GM12864 (cell line): Measurements from ENCODE around the gene POC1A.
"Not testable (repeated sequence)": the region's sequence is repeated elsewhere in the genome, so short reads cannot be mapped to it uniquely, and the experiment has no call there.

Source experiments
- DNase-seq: peaks from one replicate; pipeline ENCODE4 v3.0.0-alpha.2; 2011; ENCODE audit warnings: low read depth
- H3K4me3 ChIP-seq: 2 replicates; pipeline ENCODE4 v1.5.1; 2011; ENCODE audit warnings: mild to moderate bottlenecking, low read depth, low read length, control low read depth
- CTCF ChIP-seq: IDR thresholded peaks from 2 replicates; pipeline ENCODE4 v1.5.1; 2011; ENCODE audit warnings: low read depth, mild to moderate bottlenecking, moderate library complexity, low read length, control low read depth, inconsistent platforms; ENCODE audit errors: missing control alignments

The POC1A gene

DNA sequence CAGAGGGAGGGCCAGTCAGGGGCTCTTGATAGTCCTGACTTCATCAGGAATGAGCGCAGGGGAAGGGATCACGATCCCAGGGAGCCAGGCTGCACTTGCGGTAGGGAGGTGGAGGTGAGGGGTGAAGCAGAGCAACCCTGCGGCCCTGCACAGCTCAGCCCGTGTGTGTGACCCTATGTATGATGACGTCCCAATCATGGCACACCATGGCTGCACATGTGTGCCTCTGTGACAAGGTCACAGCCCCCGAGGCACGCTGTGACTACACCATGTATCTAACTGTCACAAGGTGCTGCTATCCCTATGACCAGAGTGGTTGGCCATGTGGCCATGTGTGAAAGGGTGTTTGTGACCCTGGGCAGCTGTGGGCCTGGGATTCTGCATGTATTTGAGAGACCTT lies 30.5 kb upstream of the POC1A start:
- TF ChIP-seq CTCF, result no peak
- H3K4me3 ChIP-seq, result no peak overlapping the region
- DNase-seq, result no peak

DNA sequence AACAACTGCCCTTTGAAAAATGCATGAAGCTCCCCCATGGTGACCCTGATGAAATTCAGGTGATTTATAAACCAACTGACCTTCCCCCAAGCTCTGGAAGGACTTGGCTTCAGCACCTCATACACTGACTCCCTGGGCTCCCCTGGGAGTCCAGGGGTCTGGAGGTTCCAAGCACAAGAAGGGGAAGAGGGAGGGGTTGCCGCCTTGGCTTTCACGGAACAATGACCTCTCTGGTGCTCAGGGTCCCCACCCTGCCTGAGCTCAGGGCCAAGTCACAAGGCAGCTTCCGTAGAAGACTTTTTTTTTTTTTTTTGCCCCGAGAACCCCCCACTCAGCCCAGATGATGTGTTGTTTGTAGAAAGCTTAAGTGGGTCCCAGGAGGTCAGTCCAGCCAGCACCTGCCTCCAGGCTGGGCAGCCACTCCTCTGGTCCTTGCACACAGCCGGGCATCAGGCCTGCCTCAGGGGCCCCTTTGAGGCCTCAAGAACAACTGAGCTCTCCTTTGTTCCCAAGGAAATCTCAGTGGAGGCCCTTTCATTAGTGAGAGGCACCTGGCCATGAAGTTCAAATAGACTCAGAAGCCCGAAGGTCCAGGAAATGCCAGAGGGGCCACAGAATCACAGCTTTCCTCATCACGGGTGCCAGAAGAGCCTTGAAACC lies 29.7 kb upstream of the POC1A start:
- TF ChIP-seq CTCF, result no peak
- no peak overlapping the region for H3K4me3 ChIP-seq

DNA sequence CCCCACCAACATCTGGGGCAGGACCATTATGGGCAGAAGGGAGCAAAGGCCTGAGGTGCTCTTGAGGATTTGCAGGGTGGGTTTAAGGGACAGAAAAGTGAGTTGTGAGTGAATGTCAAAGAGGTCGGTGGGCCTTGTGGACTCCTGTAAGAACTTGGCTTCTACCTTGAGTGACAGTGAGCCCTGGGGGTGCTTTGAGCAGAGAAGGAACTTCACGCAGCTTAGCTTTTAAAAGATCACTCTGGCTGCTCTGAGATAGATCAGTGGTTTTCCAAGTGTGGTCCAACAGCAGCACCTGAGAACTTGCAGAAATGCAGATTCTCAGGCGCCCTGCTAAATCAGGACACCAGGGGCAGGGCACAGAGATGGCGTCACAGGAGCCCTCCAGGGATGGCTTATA lies 28.5 kb upstream of the POC1A start:
- TF ChIP-seq CTCF, result no peak
- DNase-seq, result no peak
- no peak overlapping the region for H3K4me3 ChIP-seq

More for the DNA sequence above, 29.7 kb upstream of the POC1A start:
- no peak for DNase-seq

- no peak for DNase-seq
- no peak for TF ChIP-seq CTCF
- no peak overlapping the region for H3K4me3 ChIP-seq
These were observed 28.0 kb upstream of the POC1A start for GRCh38 chr3:52182196-52182595.

DNA sequence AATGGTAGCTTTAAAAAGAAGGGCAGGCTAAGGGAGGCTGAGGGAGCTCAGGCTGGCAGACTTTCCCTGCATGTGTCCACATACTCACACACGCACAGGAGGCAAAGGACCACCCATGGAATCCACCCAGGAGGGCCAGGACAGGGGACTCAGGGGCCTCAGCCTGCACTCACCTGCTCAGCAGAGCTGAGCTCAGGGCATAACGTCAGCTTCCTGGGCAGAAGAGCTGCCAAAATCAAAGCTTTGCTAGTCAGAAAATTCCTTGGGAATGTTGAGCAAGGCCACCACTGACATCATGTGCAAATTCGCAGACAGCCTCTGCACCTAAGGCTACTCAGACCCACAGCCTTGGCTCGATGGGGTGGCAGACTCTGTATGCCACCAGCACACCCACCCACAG lies 27.3 kb upstream of the POC1A start:
- no peak for DNase-seq
- no peak overlapping the region for H3K4me3 ChIP-seq
- no peak for TF ChIP-seq CTCF

- no peak overlapping the region for H3K4me3 ChIP-seq
- DNase-seq, result no peak
- TF ChIP-seq CTCF, result no peak
These were observed 24.3 kb upstream of the POC1A start for GRCh38 chr3:52178537-52178936.

GRCh38 chr3:52178126-52178525 lies 23.9 kb upstream of the POC1A start:
- not testable (repeated sequence) for DNase-seq, H3K4me3 ChIP-seq

DNA sequence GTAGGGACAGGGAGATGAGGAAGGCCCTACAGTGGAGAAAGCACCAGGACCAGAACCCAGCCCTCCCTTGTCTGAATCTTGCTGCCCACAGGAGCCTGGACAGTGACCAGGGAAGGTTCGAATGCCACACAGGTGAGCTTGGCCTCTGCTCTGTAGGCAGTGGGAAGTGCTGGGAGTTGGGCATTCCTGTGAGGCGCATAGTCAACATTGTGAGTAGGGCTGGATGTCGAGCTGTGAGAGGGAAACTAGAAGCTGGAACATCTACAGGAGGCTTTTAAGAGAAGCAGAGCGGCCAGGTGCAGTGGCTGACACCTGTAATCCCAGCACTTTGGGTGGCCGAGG lies 23.4 kb upstream of the POC1A start:
- no peak overlapping the region for H3K4me3 ChIP-seq
- no peak for DNase-seq
- no peak for TF ChIP-seq CTCF
